LoVo (cell line): ENCODE measurements around the gene GSG1.

Source experiments
- DNase-seq: peaks from one replicate; pipeline ENCODE4 v3.0.0-alpha.2; 2016; ENCODE audit warnings: low spot score

GSG1 gene

GRCh38 chr12:13119826-13120225 is 16.4 kb upstream of the GSG1 start:
- no peak for DNase-seq

GRCh38 chr12:13117029-13117428 is 13.6 kb upstream of the GSG1 start:
- no peak for DNase-seq

- DNase-seq: no peak
Observed at GRCh38 chr12:13116259-13116658, 12.8 kb upstream of the GSG1 start.

DNA sequence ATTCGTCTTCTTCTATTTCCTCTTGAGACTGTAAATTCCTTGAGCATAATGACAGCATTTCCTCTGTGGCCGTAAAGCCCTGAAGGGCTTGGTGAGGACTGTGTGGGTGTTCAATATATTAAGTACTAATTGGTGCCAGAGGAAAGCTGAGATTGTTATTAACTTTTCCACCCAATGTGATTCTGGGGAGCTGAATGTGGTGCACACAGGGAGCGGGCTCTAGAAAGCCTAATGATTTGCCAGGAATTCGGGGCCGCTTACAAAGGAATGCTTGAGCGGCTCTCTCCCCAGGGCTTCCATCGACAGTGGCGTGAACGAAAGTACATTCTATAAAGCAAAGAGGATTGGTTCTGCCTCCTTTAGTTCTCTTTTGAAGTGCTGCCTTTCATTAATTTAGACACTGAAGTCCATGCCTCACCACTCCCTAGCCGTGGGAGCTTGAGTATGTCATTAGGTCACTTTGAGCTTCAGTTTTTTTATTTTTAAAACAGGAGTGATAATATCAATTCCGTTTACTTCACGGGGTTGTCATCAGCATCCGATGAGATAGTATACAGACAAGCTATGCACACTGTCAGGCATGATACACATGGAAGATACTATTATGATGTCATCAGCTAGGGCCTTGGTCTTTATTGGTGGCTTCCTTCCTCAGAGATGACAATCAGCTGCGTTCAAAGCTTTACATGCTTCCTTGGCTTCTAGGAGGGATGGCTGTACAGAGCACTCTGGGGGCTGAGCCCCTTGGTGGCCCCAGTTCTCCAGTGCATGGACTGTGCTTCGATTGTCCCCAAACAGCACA is 11.0 kb upstream of the GSG1 start:
- DNase-seq: no peak

- DNase-seq: no peak
Observed at GRCh38 chr12:13112968-13113367, 9.5 kb upstream of the GSG1 start.

DNA sequence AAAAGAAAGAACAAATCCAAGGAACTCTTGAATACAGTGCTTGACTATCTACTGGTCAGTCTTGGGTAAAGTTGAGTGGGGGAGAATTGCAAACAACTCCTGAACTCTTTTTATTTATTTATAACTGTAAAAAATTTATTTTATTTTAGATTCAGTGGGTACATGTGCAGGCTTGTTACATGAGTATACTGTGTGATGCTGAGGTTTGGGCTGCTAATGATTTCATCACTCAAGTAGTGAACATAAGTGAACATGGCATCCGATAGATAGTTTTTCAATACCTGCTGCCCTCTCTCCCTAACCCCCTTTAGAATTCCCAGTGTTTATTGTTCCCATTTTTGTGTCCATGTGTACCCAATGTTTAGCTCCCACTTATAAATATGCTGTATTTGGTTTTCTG is 3.2 kb upstream of the GSG1 start:
- DNase-seq: no peak

DNA sequence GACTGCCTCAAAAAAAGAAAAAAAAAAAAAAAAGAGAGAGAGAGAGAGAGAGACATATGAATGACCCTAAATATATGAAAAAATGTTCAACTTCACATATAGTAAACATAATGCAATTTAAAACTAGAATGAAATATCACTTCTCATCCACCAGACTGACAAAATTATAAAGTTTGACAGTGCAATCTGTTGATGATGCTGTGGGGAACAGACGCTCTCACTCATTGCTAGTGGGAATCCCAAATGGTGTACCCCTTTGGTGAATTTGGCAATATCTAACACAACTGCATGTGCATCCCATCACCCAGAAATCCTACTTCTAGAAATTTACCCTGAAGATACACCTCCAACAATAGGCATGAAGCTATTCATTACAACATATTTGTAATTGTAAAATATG is 2.3 kb upstream of the GSG1 start:
- no peak for DNase-seq

DNA sequence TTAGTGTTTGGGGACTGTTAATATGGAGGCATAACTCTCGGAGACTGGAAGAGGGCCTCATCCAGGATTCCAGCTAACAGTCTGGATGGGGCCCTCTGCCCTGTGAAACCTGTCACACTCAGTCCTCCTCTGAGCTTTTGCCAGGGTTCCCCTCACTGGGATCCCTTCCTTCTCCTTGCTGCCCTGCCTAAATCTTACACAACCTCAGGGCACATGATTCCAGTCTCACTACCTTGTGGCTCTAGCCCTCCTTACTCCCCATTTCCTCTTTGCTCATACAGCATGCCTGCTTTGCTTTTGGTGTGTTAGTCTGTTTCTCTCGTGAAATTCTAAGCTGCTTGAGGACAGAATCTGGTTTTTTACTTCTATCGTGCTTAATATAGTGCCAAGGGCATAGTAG is 942 bp upstream of the GSG1 start:
- no peak for DNase-seq

DNA sequence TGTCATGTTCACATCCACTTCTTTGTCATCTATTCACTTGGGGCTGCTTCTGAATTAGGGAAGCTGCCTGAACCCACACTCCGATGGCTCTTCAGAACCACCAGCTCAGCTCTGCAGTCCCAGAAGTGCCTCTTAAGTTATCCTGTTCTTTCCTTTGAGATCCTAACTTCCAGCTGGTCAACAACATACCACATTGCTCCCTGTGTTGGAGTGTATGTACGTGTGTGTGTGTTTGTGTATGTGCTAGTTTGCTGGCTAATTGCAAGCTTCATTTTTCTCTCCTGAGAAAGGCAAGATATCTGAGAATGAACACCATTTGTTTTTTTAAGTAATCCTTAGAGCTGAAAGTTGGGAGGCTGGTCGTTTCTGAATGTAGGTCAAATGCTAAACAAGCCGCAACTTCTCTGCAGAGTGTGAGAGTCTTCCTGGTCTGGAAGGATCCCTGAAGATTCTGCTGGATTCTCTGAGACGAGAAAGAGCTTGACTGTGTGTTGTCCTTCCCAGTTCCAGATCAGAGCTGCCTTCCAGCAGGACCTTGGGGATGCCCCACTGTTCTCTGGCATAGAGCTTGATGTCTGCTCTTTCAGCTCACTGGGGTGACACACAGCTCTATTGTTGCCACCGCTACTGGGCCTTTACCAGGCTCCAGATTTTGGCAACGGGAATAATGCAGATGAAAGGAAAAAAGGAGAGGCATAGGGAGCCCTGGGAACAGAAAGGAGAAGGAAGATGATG is 839 bp downstream of the GSG1 start:
- DNase-seq: no peak

DNA sequence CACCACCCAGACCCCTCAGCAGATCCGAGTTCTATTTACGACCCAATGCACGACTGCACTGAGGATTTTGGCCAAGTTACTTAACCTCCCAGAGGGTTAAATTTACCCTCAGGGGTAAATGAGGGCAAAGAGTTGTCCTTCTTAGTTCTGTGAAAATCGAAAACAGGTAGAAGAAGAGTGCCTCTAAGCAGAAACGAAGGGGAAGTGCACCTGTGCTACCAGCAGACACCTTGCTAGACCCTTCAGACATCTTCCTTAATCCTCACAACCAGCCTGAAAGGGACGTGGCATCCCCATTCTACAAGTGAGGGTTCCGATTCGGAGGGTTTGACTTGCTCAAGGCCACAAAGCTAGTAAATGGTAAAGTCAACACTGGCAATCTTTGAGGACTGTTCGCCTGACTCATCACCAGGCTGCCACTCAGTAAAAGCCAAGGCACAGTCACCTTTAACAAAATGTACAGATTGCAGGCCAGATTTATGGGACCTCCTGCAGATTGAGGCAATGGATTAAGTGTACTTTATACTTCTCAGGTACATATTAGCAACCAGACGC is 1.6 kb downstream of the GSG1 start:
- DNase-seq: peak; percentile 92

DNA sequence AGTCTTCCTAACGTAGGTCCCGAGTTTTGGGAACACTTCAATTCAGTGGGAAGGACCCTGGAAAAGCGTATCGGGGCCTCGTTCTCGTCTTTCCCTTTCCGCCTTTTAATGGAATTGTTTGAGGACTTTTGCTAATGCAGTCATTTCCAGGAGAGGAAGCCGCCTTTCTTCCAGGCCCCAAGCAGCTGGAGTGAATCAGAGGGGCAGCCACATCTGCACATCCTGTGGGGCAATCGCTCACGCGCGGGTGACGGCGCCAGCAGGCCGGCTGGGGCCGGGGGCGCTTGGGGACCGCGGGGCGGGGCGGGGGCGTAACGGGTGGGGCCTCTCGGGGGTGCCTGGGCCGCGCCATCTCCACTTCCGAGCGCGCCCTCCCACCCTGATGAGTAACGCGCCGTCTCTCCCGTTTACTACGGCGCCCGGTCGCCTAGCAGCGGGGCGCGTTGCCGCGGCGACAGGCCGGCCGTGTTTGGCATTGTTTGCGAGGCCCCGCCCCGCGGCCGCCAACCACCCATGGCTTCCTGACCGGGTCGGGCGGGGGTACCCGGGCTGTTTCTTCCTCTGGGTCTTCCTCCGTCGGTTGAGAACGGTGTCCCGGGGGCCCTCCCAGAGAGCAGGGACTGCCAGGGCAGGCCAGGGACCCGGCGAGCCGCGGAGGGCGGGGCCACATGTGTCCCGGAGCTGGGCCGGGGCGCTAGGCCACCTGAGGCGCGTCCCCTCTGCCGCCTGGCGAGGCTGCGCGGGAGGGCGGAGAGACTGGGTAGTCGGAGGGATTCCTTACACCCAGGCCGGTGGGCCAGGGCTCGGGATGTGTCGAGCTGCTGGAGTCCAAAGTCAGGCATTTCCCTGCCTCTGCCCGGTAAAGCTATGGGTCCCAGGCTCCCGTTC is 2.3 kb downstream of the GSG1 start:
- peak; percentile 93 for DNase-seq

GRCh38 chr12:13100605-13100881 is 2.9 kb downstream of the GSG1 start:
- no peak for DNase-seq

DNA sequence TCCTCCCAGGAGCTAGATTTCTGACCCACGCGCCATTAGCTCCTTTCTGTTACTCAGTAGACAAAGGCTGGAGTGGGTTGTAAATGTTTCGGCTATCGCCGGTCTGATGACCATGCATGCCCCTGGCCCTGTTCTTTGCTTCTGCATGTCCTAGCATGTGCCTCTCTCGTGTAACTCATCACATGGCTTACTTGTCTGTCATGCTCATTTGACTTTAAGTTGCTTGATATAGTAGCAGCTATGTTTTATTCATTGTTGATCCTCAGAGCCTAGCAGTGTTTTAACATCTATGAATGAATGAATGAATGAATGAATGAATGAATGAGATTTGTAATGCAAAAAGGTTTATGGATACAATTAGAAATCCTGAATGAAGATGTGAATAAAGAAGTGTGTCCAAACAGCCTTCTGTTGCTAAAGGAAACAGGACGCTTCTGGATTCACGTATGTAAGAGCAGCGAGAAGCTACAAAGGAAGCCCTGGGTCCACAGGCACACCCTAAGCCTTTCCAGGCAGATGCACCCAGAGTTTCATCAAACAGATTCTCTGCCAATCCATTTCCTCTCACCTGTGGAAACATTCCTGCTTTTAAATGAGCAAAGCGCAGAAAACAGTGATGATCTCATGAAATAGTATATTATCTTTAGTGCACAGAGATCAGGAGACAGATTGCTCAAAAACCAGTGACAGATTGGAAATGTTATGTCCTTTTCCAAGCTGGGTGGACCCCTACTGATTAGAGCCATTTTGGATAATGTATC is 3.4 kb downstream of the GSG1 start:
- DNase-seq: no peak

GRCh38 chr12:13099066-13099843 is 4.2 kb downstream of the GSG1 start:
- DNase-seq: peak; percentile 64

DNA sequence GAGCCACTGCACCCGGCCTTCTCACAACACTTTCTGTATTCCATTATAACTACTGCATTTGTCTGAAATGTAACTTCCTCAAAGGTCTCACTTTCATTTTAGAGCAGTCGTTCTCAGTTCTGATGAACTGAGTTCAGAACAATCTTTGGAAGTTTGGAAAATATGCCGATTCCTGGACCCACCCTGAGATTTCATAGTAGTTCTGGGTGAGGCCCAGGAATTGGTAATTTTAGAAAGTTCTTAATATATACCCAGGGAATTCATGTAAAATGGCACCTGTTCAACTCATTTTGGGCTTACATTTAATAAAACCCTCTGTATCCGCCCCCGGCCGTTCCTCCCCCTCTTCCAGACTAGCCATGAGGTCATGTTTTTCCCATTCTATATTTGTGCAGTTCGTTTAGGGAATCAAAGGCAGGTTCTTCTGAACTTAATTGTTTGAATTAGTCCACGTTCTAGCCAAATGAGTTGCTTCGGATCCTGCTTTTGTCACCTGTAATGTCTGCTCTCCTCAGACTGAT is 5.9 kb downstream of the GSG1 start:
- DNase-seq: peak; percentile 52

DNA sequence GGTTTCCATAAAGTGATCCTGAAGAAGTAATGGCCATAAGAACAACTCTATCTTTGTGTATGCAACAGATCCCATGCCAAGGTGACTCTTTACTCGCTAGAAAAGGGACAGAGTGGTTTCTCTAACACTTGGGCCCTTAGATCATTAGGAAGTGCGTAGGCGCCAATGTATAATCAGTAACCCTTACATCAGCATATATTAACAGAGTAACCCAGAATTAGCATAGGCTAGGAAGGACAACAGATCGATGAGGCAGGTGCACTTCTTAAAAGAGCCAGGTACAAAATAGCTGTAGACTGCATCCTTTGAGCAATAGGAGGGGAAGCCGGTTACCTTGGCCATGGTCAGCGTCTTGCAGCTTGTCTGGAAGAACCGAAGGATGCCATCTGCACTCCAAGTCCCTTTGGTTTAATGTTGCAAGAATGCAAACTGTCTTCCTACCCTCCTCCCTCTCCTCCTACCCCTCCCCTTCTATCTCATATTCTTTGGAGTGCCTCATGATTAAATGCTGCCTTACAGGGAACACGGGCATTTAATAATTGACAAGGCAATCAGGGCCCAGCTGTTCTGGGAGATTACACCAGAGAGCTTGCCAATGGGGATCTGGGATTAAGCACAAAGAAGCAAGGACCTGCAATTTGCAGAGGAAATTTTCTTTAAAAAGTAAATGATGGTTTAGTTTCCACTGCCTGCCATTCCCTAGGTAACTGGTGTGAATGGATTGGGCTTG is 8.0 kb downstream of the GSG1 start:
- DNase-seq: no peak

GRCh38 chr12:13094367-13094766 is 9.1 kb downstream of the GSG1 start:
- peak; percentile 42 for DNase-seq

GRCh38 chr12:13093848-13094220 is 9.6 kb downstream of the GSG1 start:
- no peak for DNase-seq

DNA sequence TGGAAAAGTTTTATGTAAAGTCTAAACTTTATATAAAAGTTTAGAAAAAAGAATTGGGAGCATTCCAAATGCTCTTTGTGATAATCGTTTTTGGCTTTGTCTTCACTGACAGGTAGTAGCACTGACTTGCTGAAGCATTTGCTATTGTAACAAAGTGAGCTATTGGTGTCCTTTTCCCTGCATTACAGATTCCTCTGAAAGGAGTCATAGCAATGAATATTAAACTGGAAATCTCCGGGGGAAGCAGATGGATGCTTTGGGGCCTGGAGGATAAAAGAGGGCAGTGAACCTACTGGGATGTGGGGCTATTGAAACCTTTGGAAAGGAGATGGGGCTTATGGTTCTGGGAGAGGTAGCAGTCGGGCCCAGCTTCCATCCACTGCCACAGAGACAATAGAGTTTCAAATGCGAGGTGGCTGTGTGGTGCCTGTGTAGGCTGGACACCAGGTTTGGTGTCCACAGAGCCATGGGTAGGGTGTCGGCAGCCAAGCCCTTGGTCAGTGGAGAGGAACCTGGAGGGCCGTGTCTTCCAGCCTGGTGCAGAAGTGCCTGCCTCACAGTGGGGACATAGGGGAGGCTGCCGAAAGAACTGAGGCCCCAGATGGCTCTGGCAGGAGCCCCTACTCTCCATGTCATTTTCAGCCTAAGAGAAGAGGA is 10.1 kb downstream of the GSG1 start:
- no peak for DNase-seq

DNA sequence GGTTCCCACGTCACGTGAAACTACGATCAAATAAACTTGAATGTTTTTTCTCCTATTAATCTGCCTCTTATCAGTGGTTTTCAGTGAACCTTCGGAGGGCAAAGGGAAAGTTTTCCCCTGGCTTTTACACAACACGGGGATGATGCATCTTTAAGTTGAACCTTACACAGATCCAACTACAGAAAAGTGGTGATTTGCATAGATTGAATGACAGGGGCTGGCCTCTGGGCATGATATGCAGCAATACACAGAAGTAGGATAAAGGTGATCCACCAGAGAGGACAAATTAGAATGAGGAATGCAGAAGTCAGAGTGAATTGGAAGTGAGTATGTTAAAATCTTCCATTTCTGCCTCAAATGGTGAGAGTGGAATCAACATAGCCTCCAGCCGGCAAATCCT is 11.6 kb downstream of the GSG1 start:
- DNase-seq: no peak
